CD4-positive, alpha-beta T cell (primary cell): ENCODE measurements around the gene TUBB6. TPM values are rescaled to one million over a fixed set of nuclear protein-coding genes. Genes with fewer than 3 reads are reported as not detected.
A peak's percentile ranks its signal among the peaks of the same experiment; 100 is the strongest.

Source experiments
- ATAC-seq: fragments of 200-7000 bp; cut with Tn5 transposase; one replicate; pipeline ENCODE4 v1.10.0; 2022; ENCODE audit warnings: mild to moderate bottlenecking; ENCODE audit not compliant: poor library complexity
- CTCF ChIA-PET: fragments of 350-600 bp; sonication (Branson Sonifier 250); formaldehyde crosslinking; loops from one replicate; lab custom pipeline; 2021; ENCODE audit warnings: antibody characterized with exemption, inconsistent platforms; lab: Charles Lee
- POLR2A ChIA-PET: fragments of 350-600 bp; sonication (Branson Sonifier 250); formaldehyde crosslinking; loops from one replicate; lab custom pipeline; 2021; ENCODE audit warnings: antibody characterized with exemption, inconsistent platforms; lab: Charles Lee
- DNase-seq, 14 experiments: peaks; one replicate each; pipeline ENCODE4 v3.0.0-alpha.2; 2013 to 2020; ENCODE audit warnings: mixed read lengths in 2 of 14
- H3K27ac ChIP-seq, 2 donors: one replicate each; pipeline versions ENCODE4 v1.5.1 to v1.7.0; 2013; ENCODE audit warnings: low read length in 2 of 2, low read depth in 1 of 2, mild to moderate bottlenecking in 1 of 2
- H3K27me3 ChIP-seq, 2 experiments: 1 replicate in 1 of 2; 2 replicates in 1 of 2; pipeline versions ENCODE4 v1.6.1 to v1.7.0; 2013; ENCODE audit warnings: low read length in 2 of 2, control low read depth in 1 of 2, mild to moderate bottlenecking in 1 of 2, moderate library complexity in 1 of 2; ENCODE audit not compliant: insufficient read depth in 2 of 2, control insufficient read depth in 1 of 2
- H3K36me3 ChIP-seq: one replicate; pipeline ENCODE4 v1.6.1; 2013; ENCODE audit warnings: low read length, control low read depth; ENCODE audit not compliant: insufficient read depth
- H3K4me1 ChIP-seq: one replicate; pipeline ENCODE4 v1.6.1; 2013; ENCODE audit warnings: low read length, control low read depth; ENCODE audit not compliant: insufficient read depth
- H3K4me3 ChIP-seq: one replicate; pipeline ENCODE4 v1.5.1; 2013; ENCODE audit warnings: mild to moderate bottlenecking, low read length, moderate library complexity
- H3K9me3 ChIP-seq, 2 experiments: 1 replicate in 1 of 2; 2 replicates in 1 of 2; pipeline versions ENCODE4 v1.6.1 to v1.7.0; 2013; ENCODE audit warnings: low read length in 2 of 2, mild to moderate bottlenecking in 2 of 2, control low read depth in 1 of 2, moderate library complexity in 1 of 2; ENCODE audit not compliant: control insufficient read depth in 1 of 2, insufficient read depth in 1 of 2
- H3K27ac Mint-ChIP-seq: one replicate; pipeline ENCODE4 v1.8.0; 2020; ENCODE audit warnings: mixed read lengths
- H3K27me3 Mint-ChIP-seq: one replicate; pipeline ENCODE4 v1.8.0; 2021; ENCODE audit warnings: mixed read lengths
- H3K36me3 Mint-ChIP-seq: one replicate; pipeline ENCODE4 v1.8.0; 2021; ENCODE audit warnings: low read depth, mixed read lengths
- H3K4me1 Mint-ChIP-seq: one replicate; pipeline ENCODE4 v1.8.0; 2021; ENCODE audit warnings: low read depth, mixed read lengths
- H3K4me3 Mint-ChIP-seq: one replicate; pipeline ENCODE4 v1.8.0; 2020; ENCODE audit warnings: mild to moderate bottlenecking, mixed read lengths
- H3K9me3 Mint-ChIP-seq: one replicate; pipeline ENCODE4 v1.8.0; 2020; ENCODE audit warnings: mixed read lengths
- CTCF ChIP-seq: fragments of 200-600 bp; IDR thresholded peaks from one replicate; pipeline ENCODE4 v1.8.0; 2022; ENCODE audit warnings: antibody characterized with exemption, mild to moderate bottlenecking
- intact Hi-C, 2 experiments: fragments of 100-400 bp; cut with DNase I in 1 of 2; cut with micrococcal nuclease in 1 of 2; formaldehyde crosslinking; loops; one replicate each; pipeline versions ENCODE4 v1.15.1 to v1.9.0; 2023 to 2025; cut with DNase I, micrococcal nuclease
- total RNA-seq, 174 experiments: library from RNA in 2 of 174; stranded (reverse) in 2 of 174; gene quantifications; one replicate each; pipeline ENCODE4 v1.2.3 and lab custom pipeline; 2021 to 2026

TUBB6 gene
- total RNA-seq, 2 experiments from 2014 or later, result 0.88 to 0.98 TPM

GRCh38 chr18:12306752-12307700 is 1.0 kb upstream of the TUBB6 start:
- intact Hi-C loops, result no loop called here
- DNase-seq (peak in 1 of 14 experiments; percentile 12), ATAC-seq (no peak)
- Histone ChIP-seq H3K4me1 (peaks cover 12% of the 10 kb centered on the region), H3K27ac (no peak overlapping the region), H3K36me3 (no peaks in the 10 kb centered on the region), H3K27me3 (peaks cover 28 to 37% of the 10 kb centered on the region in 2 experiments), H3K4me3 (peak overlapping the region; percentile 7), H3K9me3 (peaks cover 5 to 22% of the 10 kb centered on the region in 2 experiments)
- no peak overlapping the region for H3K27ac Mint-ChIP-seq
- CTCF ChIA-PET, result no interaction called here
- H3K36me3 Mint-ChIP-seq, result peaks cover 3% of the 10 kb centered on the region
- POLR2A ChIA-PET, result no interaction called here
- H3K27me3 Mint-ChIP-seq, result peaks cover 61% of the 10 kb centered on the region
- peaks cover 3% of the 10 kb centered on the region for H3K9me3 Mint-ChIP-seq
- peaks cover 11% of the 10 kb centered on the region for H3K4me1 Mint-ChIP-seq
- no peak for TF ChIP-seq CTCF
- peak overlapping the region; percentile 69 for H3K4me3 Mint-ChIP-seq

- H3K4me3 ChIP-seq, result no peak overlapping the region
Measured at GRCh38 chr18:12308386-12309100, 502 bp downstream of the TUBB6 start.

More at GRCh38 chr18:12308386-12309100, 502 bp downstream of the TUBB6 start:
- intact Hi-C loops, result no loop called here
- no peak overlapping the region for H3K27ac Mint-ChIP-seq
- no peak for ATAC-seq
- H3K36me3 Mint-ChIP-seq, result peaks cover 3% of the 10 kb centered on the region
- no peak overlapping the region for H3K4me3 Mint-ChIP-seq
- H3K27me3 Mint-ChIP-seq, result peaks cover 64% of the 10 kb centered on the region
- CTCF ChIA-PET, result interaction anchor here (0.6 kb wide), 1 partner anchor 313 kb away, joined by 4 read pairs; no protein-coding TSS in a partner anchor
- Histone ChIP-seq H3K27me3 (peaks cover 28 to 41% of the 10 kb centered on the region in 2 experiments), H3K9me3 (peaks cover 5 to 29% of the 10 kb centered on the region in 2 experiments), H3K4me1 (peaks cover 12% of the 10 kb centered on the region), H3K36me3 (no peaks in the 10 kb centered on the region), H3K27ac (no peak overlapping the region)
- POLR2A ChIA-PET, result no interaction called here
- peak in 4 of 14 experiments; percentile 2 to 68 (median 34) for DNase-seq
- peaks cover 3% of the 10 kb centered on the region for H3K9me3 Mint-ChIP-seq
- H3K4me1 Mint-ChIP-seq, result peaks cover 11% of the 10 kb centered on the region
- no peak for TF ChIP-seq CTCF
